VCaP (cell line): ENCODE data around the gene PDE11A.
"Not testable (repeated sequence)": the region's sequence is repeated elsewhere in the genome, so short reads cannot be mapped to it uniquely, and the experiment has no call there.

Experiments
- H3K27ac ChIP-seq: fragments of 450-650 bp; 2 replicates; pipeline ENCODE4 v1.5.1; 2017
- TF ChIP-seq, protein P1 (sequence below): fragments of 450-650 bp; conservative IDR thresholded peaks from 2 replicates; pipeline ENCODE4 v1.5.1; 2017; ENCODE audit warnings: mild to moderate bottlenecking, moderate library complexity

The PDE11A gene

GRCh38 chr2:177796654-177797415 is 275.7 kb downstream of the PDE11A start:
- TF ChIP-seq, protein P1, sequence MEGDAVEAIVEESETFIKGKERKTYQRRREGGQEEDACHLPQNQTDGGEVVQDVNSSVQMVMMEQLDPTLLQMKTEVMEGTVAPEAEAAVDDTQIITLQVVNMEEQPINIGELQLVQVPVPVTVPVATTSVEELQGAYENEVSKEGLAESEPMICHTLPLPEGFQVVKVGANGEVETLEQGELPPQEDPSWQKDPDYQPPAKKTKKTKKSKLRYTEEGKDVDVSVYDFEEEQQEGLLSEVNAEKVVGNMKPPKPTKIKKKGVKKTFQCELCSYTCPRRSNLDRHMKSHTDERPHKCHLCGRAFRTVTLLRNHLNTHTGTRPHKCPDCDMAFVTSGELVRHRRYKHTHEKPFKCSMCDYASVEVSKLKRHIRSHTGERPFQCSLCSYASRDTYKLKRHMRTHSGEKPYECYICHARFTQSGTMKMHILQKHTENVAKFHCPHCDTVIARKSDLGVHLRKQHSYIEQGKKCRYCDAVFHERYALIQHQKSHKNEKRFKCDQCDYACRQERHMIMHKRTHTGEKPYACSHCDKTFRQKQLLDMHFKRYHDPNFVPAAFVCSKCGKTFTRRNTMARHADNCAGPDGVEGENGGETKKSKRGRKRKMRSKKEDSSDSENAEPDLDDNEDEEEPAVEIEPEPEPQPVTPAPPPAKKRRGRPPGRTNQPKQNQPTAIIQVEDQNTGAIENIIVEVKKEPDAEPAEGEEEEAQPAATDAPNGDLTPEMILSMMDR: no peak

GRCh38 chr2:177796011-177796410 is 276.6 kb downstream of the PDE11A start:
- TF ChIP-seq, protein P1: no peak

More at GRCh38 chr2:177796654-177797415, 275.7 kb downstream of the PDE11A start:
- H3K27ac ChIP-seq: no peak overlapping the region

DNA sequence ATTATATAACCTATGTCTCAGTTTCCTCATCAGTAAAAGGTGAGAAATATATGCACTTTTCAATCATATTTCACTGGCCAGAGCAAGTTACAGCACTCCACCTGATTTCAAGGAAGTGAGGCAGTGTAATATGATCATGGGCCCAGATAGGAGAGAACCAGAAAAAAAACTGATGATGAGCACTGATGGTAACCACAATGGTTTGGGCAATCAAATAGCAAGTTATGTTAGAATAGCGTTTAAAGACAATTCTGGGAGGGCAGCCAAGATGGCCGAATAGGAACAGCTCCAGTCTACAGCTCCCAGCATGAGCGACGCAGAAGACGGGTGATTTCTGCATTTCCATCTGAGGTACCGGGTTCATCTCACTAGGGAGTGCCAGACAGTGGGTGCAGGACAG is 287.4 kb downstream of the PDE11A start:
- H3K27ac ChIP-seq: not testable (repeated sequence)

More at GRCh38 chr2:177796011-177796410, 276.6 kb downstream of the PDE11A start:
- no peak overlapping the region for H3K27ac ChIP-seq

DNA sequence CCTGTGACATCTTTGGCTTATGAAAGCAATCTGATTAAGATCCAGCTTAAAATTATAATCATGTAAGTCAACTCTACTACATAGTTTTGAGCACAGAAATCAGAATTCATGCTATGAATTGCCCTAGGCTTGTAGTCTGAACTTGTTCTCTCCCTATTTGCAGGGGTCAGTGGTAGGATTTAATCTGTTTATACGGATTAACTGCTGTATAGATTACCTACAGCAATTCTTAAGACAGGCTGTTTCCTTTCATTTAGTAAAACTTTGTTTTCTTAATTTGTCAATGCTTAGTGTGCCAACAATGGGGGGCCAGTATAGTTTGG is 287.9 kb downstream of the PDE11A start:
- TF ChIP-seq, protein P1: no peak
- H3K27ac ChIP-seq: no peak overlapping the region

DNA sequence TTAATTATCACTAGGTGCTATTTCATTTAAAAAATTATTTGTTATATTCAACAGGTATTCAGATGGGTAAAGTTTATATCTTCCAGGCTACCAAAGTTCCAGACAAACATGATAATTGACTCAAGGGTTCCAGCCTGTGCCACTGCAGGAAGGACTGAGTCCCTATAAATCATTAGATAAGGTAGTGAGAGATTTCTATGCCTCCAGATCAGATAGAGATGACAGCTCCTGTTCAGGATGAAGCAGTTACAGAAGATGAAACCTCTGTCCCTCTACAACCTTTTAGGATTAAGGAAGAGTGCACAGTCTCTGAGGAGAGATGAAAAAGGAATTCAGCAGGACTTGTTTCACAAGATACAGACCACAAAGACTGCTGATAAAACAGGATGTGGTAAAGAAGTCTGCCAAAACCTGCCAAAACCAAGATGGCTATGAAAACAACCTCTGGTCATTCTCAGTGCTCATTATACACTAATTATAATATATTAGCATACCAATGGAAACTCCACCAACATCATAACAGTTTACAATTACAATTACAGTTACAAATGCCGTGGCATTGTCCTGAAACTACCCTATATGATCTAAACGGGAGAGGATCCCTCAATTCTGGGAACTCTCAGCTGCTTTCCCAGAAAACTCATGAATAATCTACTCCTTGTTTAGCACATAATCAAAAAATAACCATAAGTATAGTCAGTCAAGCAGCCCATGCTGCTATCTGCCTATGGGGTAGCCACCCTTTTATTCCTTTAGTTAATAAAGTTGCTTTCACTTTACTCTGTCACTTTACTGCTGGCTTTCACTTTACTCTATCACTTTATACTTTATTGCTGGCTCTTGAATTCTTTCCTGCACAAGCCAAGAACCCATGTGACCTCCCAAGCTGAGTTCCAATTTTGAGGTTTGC is 288.5 kb downstream of the PDE11A start:
- peak overlapping the region; percentile 7; the same call in 1 of the 2 replicates for H3K27ac ChIP-seq
- TF ChIP-seq, protein P1: no peak

- TF ChIP-seq, protein P1: no peak
- H3K27ac ChIP-seq: no peak overlapping the region; the same call in 1 of the 2 replicates
Observed at GRCh38 chr2:177783091-177783490, 289.5 kb downstream of the PDE11A start.

DNA sequence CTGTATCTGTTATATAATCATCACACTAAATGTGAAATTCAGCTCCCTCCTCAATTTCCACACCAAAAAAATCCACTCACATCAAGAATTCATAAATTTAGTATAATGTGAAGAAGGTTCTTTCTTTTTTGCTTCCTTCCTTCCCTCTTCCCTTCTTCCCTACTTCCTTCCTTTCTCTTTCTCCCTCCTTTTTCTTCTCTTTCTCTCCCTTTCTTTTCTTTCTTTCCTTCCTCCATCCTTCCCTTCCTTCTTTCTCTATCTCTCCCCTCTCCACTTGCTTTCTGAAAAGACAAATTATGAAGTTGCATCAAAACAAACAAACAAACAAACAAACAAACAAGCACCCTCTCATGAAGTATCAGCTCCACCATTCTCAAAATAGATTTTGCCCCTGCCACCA is 290.0 kb downstream of the PDE11A start:
- H3K27ac ChIP-seq: no peak overlapping the region
- TF ChIP-seq, protein P1: no peak
